Endometrial microvascular endothelial cells (primary cell): ENCODE data around the gene STXBP5L. TPM values are rescaled to one million over a fixed set of nuclear protein-coding genes. Genes with fewer than 3 reads are reported as not detected.

Source experiments
- total RNA-seq: library from RNA; depleted of rRNA; stranded (reverse); fragments of >200 nt; gene quantifications from one replicate; pipeline ENCODE4 v1.2.3, GENCODE V29; 2015; ENCODE audit errors: inconsistent ontology term

Gene STXBP5L
- total RNA-seq, 1 donor from 2014 or later = not detected

Other genes starting within 250 kb of the STXBP5L start
- not detected for gene HGD, start 226.0 kb upstream of the STXBP5L start, total RNA-seq
- 16.8 TPM for gene RABL3, start 165.7 kb upstream of the STXBP5L start, total RNA-seq
- gene GTF2E1, start 165.5 kb upstream of the STXBP5L start, total RNA-seq = 41.6 TPM